GM21423 (cell line): ENCODE measurements around the gene PRAMEF25.
"Not testable (repeated sequence)": the region's sequence is repeated elsewhere in the genome, so short reads cannot be mapped to it uniquely, and the experiment has no call there.

Source experiments
- ATAC-seq: cut with Tn5 transposase; IDR thresholded peaks from one replicate; pipeline ENCODE4 v1.9.1; 2021; ENCODE audit warnings: mild to moderate bottlenecking, moderate library complexity; ENCODE audit not compliant: unreplicated experiment

The PRAMEF25 gene

GRCh38 chr1:13070474-13070873, at the start of gene PRAMEF25:
Gene PRAMEF25 (plus strand): TSS chr1:13070774. CDS start chr1:13073694, 2,920 bp downstream.
- not testable (repeated sequence) for ATAC-seq

- not testable (repeated sequence) for ATAC-seq
These were observed 14.1 kb upstream of the PRAMEF25 start, which contains the start of gene PRAMEF27 for GRCh38 chr1:13056475-13056874. Gene PRAMEF27 (minus strand): TSS chr1:13056575. CDS start chr1:13053659, 2,916 bp downstream.

- ATAC-seq, result not testable (repeated sequence)
These were observed 46.2 kb downstream of the PRAMEF25 start, which contains the start of gene HNRNPCL2 for GRCh38 chr1:13116754-13117153. Gene HNRNPCL2 (minus strand): TSS chr1:13116854. CDS start chr1:13116400, 454 bp downstream.
